ENCODE data around the gene RBM4. TPM values are rescaled to one million over a fixed set of nuclear protein-coding genes. Genes with fewer than 3 reads are reported as not detected.
A peak's percentile ranks its signal among the peaks of the same experiment; 100 is the strongest.

The RBM4 gene
- total and polyA plus RNA-seq, 9 of the 15 experiments (the other 6 are each of a cell fraction or from before 2014, with no cell fraction given), result 81.6 to 233 (median 122) TPM

- TF ChIP-seq AFF4 (CRISPR knock-in tag; IDR thresholded peaks at IDR 0.05), result 0 out of 2 replicates have a peak, but pooled peaks have one; percentile 49
- TF ChIP-seq ELF1 (tag; IDR thresholded peaks at IDR 0.05), result no peak
- TF ChIP-seq PHB2 (IDR thresholded peaks at IDR 0.05; ENCODE audit: low read depth), result no peak
- peak; percentile 10; the same call in 1 of the 2 replicates for TF ChIP-seq CC2D1A (IDR thresholded peaks at IDR 0.05)
- no peak for TF ChIP-seq ZMIZ1 (IDR thresholded peaks at IDR 0.05; ENCODE audit: low read depth in 2 of 2, low read length in 2 of 2)
- 0 out of 2 replicates have a peak, but pooled peaks have one; percentile 44 for TF ChIP-seq MECOM (CRISPR knock-in tag; IDR thresholded peaks at IDR 0.05)
- no peak; the same call in 1 of the 2 replicates for TF ChIP-seq TGIF2 (CRISPR knock-in tag; IDR thresholded peaks at IDR 0.05)
- no peak; the same call in 1 of the 2 replicates for TF ChIP-seq POLR2AphosphoS5 (IDR thresholded peaks at IDR 0.05; ENCODE audit: control insufficient read depth, insufficient read depth, low read depth, low read length)
- TF ChIP-seq HES1 (IDR thresholded peaks at IDR 0.05; ENCODE audit: low read depth), result no peak
- no peak for TF ChIP-seq ZNF780A (CRISPR knock-in tag; IDR thresholded peaks at IDR 0.05)
- TF ChIP-seq NR2F6 (CRISPR knock-in tag; IDR thresholded peaks at IDR 0.05), result no peak
- TF ChIP-seq HDAC3 (IDR thresholded peaks at IDR 0.05; ENCODE audit: borderline replicate concordance, partially characterized antibody), result peak; percentile 38
- TF ChIP-seq IRF9 (tag; IDR thresholded peaks at IDR 0.05), result no peak; the same call in 1 of the 2 replicates
- 0 out of 2 replicates have a peak, but pooled peaks have one; percentile 25 for TF ChIP-seq ZSCAN29 (IDR thresholded peaks at IDR 0.05)
- 0 out of 2 replicates have a peak, but pooled peaks have one; percentile 16 for TF ChIP-seq SMARCE1 (IDR thresholded peaks at IDR 0.05)
- 0 out of 2 replicates have a peak, but pooled peaks have one; percentile 10 for TF ChIP-seq ARID1B (IDR thresholded peaks at IDR 0.05)
Observed at GRCh38 chr11:66637557-66638176, 836 bp upstream of the RBM4 start (continued).
